GM12878 (cell line): ENCODE measurements around the gene PIK3R5. TPM values are rescaled to one million over a fixed set of nuclear protein-coding genes. Genes with fewer than 3 reads are reported as not detected.

Experiments used
- ATAC-seq: fragments of 200-7000 bp; cut with Tn5 transposase; 3 replicates; pipeline ENCODE4 v1.9.1; 2020; ENCODE audit warnings: mild to moderate bottlenecking, moderate library complexity
- BruUV-seq: library from RNA; stranded (reverse); fragments of 400-500 nt; replicated peaks from 2 replicates; lab custom pipeline; 2021; lab: Mats Ljungman, UMichigan
- CTCF ChIA-PET: fragments of 300-600 bp; sonication (Branson Sonifier 250); formaldehyde crosslinking; extraction: SDS; loops from one replicate; lab custom pipeline; 2021; ENCODE audit warnings: inconsistent platforms; lab: Yijun Ruan, JAX
- POLR2A ChIA-PET: fragments of 350-600 bp; formaldehyde crosslinking; extraction: SDS; loops from one replicate; lab custom pipeline; 2021; ENCODE audit warnings: inconsistent platforms; lab: Charles Lee
- RAD21 ChIA-PET: fragments of 300-600 bp; sonication (Branson Sonifier 250); formaldehyde crosslinking; loops from one replicate; lab custom pipeline; 2023; ENCODE audit warnings: antibody characterized with exemption; ENCODE audit not compliant: unreplicated experiment; lab: Charles Lee
- SMC1A ChIA-PET: fragments of 300-600 bp; sonication (Branson Sonifier 250); formaldehyde crosslinking; loops from one replicate; lab custom pipeline; 2023; ENCODE audit not compliant: unreplicated experiment, uncharacterized antibody; lab: Charles Lee
- DNase-seq: peaks from one replicate; pipeline ENCODE4 v3.0.0-alpha.2; 2011; ENCODE audit warnings: low read depth, low spot score
- FAIRE-seq: peaks from 3 replicates; lab custom pipeline; 2011; peaks lifted over from hg19 to GRCh38; lab: Jason Lieb, UNC
- H2AFZ ChIP-seq: 2 replicates; pipeline ENCODE4 v1.6.0; 2011; ENCODE audit warnings: low read depth, low read length, control low read depth; ENCODE audit not compliant: control insufficient read depth
- H3K27ac ChIP-seq: 2 replicates; pipeline ENCODE4 v1.5.1; 2011; ENCODE audit warnings: control low read depth; ENCODE audit not compliant: control insufficient read depth, insufficient read depth
- H3K27me3 ChIP-seq, 2 experiments: replicated peaks in 1 of 2; 2 replicates each; pipeline versions ENCODE4 v1.6.0 to v1.6.1; 2011; ENCODE audit warnings: low read length in 1 of 2; ENCODE audit not compliant: control insufficient read depth in 2 of 2, insufficient read depth in 2 of 2
- H3K36me3 ChIP-seq, 2 experiments: 2 replicates each; pipeline ENCODE4 v1.5.1; 2011; ENCODE audit warnings: low read length in 1 of 2; ENCODE audit not compliant: control insufficient read depth in 2 of 2, insufficient read depth in 2 of 2
- H3K4me1 ChIP-seq: 2 replicates; pipeline ENCODE4 v1.6.1; 2011; ENCODE audit warnings: mild to moderate bottlenecking, low read length, moderate library complexity, mixed read lengths; ENCODE audit not compliant: control insufficient read depth, insufficient read depth
- H3K4me2 ChIP-seq: 2 replicates; pipeline ENCODE4 v1.6.0; 2011; ENCODE audit warnings: control low read depth; ENCODE audit not compliant: control insufficient read depth, insufficient read depth
- H3K4me3 ChIP-seq: fragments of 200-600 bp; sonication (generic); 2 replicates; pipeline ENCODE4 v1.5.1; 2016
- H3K79me2 ChIP-seq: 2 replicates; pipeline ENCODE4 v1.6.0; 2011; ENCODE audit warnings: low read length; ENCODE audit not compliant: control insufficient read depth, insufficient read depth
- H3K9ac ChIP-seq: 2 replicates; pipeline ENCODE4 v1.8.0; 2011; ENCODE audit warnings: low read length, control low read depth, mixed read lengths; ENCODE audit not compliant: control insufficient read depth, insufficient read depth
- H3K9me3 ChIP-seq: replicated peaks from 3 replicates; pipeline ENCODE4 v1.5.1; 2011; ENCODE audit warnings: mild to moderate bottlenecking, low read length; ENCODE audit not compliant: control insufficient read depth, insufficient read depth
- H4K20me1 ChIP-seq: 2 replicates; pipeline ENCODE4 v1.6.0; 2011; ENCODE audit not compliant: control insufficient read depth, insufficient read depth
- CBX5 ChIP-seq: sonication (generic); IDR thresholded peaks from 2 replicates; pipeline ENCODE4 v1.6.1; 2016; ENCODE audit warnings: low read depth, moderate library complexity, mild to moderate bottlenecking, inconsistent platforms
- CEBPB ChIP-seq, 2 experiments: fragments of 150-350 bp in 1 of 2; IDR thresholded peaks; 2 replicates each; pipeline ENCODE4 v1.6.1; 2012 to 2014; ENCODE audit warnings: low read depth in 2 of 2, low read length in 2 of 2, borderline replicate concordance in 1 of 2, inconsistent platforms in 1 of 2
- CHD4 ChIP-seq: fragments of 200-600 bp; sonication (generic); IDR thresholded peaks from 2 replicates; pipeline ENCODE4 v1.6.1; 2016; ENCODE audit warnings: mild to moderate bottlenecking
- HDGF ChIP-seq: fragments of 450-650 bp; IDR thresholded peaks from 2 replicates; pipeline ENCODE4 v1.6.1; 2016; ENCODE audit warnings: antibody characterized with exemption
- NBN ChIP-seq: fragments of 450-650 bp; IDR thresholded peaks from 2 replicates; pipeline ENCODE4 v1.6.1; 2016
- NFIC ChIP-seq: IDR thresholded peaks from 2 replicates; pipeline ENCODE4 v1.6.1; 2012; ENCODE audit warnings: low read depth, mild to moderate bottlenecking, inconsistent platforms, low read length, moderate library complexity
- PAX5 ChIP-seq: IDR thresholded peaks from 2 replicates; pipeline ENCODE4 v1.6.1; 2011; ENCODE audit warnings: low read depth, low read length, borderline replicate concordance
- PML ChIP-seq: IDR thresholded peaks from 2 replicates; pipeline ENCODE4 v1.6.1; 2012; ENCODE audit warnings: low read length, inconsistent platforms
- POLR2A ChIP-seq: IDR thresholded peaks from 2 replicates; pipeline ENCODE4 v1.6.1; 2011; ENCODE audit warnings: low read depth, mild to moderate bottlenecking, low read length
- POLR2AphosphoS2 ChIP-seq: IDR thresholded peaks from 2 replicates; pipeline ENCODE4 v1.6.1; 2011; ENCODE audit warnings: low read depth, mild to moderate bottlenecking, low read length, improper control_type of control experiment, moderate library complexity
- POLR2AphosphoS5 ChIP-seq: IDR thresholded peaks from 2 replicates; pipeline ENCODE4 v1.6.1; 2011; ENCODE audit warnings: mild to moderate bottlenecking, low read length, inconsistent platforms
- POU2F2 ChIP-seq: IDR thresholded peaks from 3 replicates; pipeline ENCODE4 v1.6.1; 2011; ENCODE audit warnings: low read depth, mild to moderate bottlenecking, low read length, borderline replicate concordance
- RUNX3 ChIP-seq: IDR thresholded peaks from 2 replicates; pipeline ENCODE4 v1.6.1; 2012; ENCODE audit warnings: low read length, inconsistent platforms
- SMAD1 ChIP-seq: fragments of 450-650 bp; IDR thresholded peaks from 2 replicates; pipeline ENCODE4 v1.6.1; 2018; ENCODE audit warnings: mild to moderate bottlenecking, low read depth; ENCODE audit not compliant: partially characterized antibody
- SUPT20H ChIP-seq: IDR thresholded peaks from 2 replicates; pipeline ENCODE4 v1.6.1; 2011; ENCODE audit warnings: low read depth, mild to moderate bottlenecking, low read length, moderate library complexity, borderline replicate concordance; ENCODE audit not compliant: control insufficient read depth
- TARDBP ChIP-seq: IDR thresholded peaks from 2 replicates; pipeline ENCODE4 v1.6.1; 2016; ENCODE audit warnings: borderline replicate concordance
- TCF3 ChIP-seq: IDR thresholded peaks from 2 replicates; pipeline ENCODE4 v1.6.1; 2012; ENCODE audit warnings: low read depth, mild to moderate bottlenecking, low read length, borderline replicate concordance; ENCODE audit not compliant: insufficient read depth
- WRNIP1 ChIP-seq: IDR thresholded peaks from 2 replicates; pipeline ENCODE4 v1.6.1; 2011; ENCODE audit warnings: low read depth, low read length, improper control_type of control experiment, borderline replicate concordance
- WGBS: methylation state at CpG from one replicate; pipeline ENCODE4 v1.1.6; 2016; ENCODE audit warnings: low lambda C conversion rate; ENCODE audit not compliant: insufficient replicate concordance, insufficient coverage; ENCODE audit errors: missing lambda C conversion rate; 5-methylcytosine and 5-hydroxymethylcytosine counted together
- in situ Hi-C: fragments of 300-500 bp; cut with MboI; formaldehyde crosslinking; loops from 9 replicates; pipeline ENCODE4 v1.14.3; 2018; ENCODE audit warnings: mixed read lengths
- intact Hi-C: fragments of 100-400 bp; cut with micrococcal nuclease; formaldehyde crosslinking; loops from one replicate; pipeline ENCODE4 v1.14.2; 2022; ENCODE audit not compliant: unreplicated experiment
- polyA plus RNA-seq, 11 experiments: library from polyadenylated mRNA; depleted of rRNA in 4 of 11; unstranded in 6 of 11; stranded (reverse) in 5 of 11; fragments of >200 nt; fragmentation: Nextera tagmentation in 4 of 11; fragmentation: Illumina TruSeq in 1 of 11; extraction: Ambion mirVana in 4 of 11; extraction: Trizol in 1 of 11; gene quantifications; 1 replicate in 1 of 11; 2 replicates in 10 of 11; pipeline versions ENCODE4 v1.2.1 to v1.2.3, GENCODE V29; 2011 to 2016; ENCODE audit warnings: inconsistent platforms in 2 of 11, missing spikeins in 2 of 11, low read depth in 1 of 11
- total RNA-seq, 4 experiments: library from RNA; depleted of rRNA in 3 of 4; stranded (reverse); fragments of >200 nt in 3 of 4; fragmentation: Illumina TruSeq in 1 of 4; extraction: Trizol in 1 of 4; gene quantifications; 2 replicates each; pipeline versions ENCODE4 v1.2.1 to v1.2.3, GENCODE V29; 2013 to 2021
- TF ChIP-seq, protein P1 (sequence below): IDR thresholded peaks from 2 replicates; pipeline ENCODE4 v1.6.1; 2012; ENCODE audit warnings: mild to moderate bottlenecking, low read depth, low read length
- TF ChIP-seq, protein P2 (sequence below): IDR thresholded peaks from 2 replicates; pipeline ENCODE4 v1.6.1; 2011; ENCODE audit warnings: borderline replicate concordance, low read depth, mild to moderate bottlenecking, moderate library complexity, low read length; ENCODE audit not compliant: insufficient read depth, poor library complexity, severe bottlenecking

Gene PIK3R5
- total and polyA plus RNA-seq, 10 of the 15 experiments (the other 5 are each of a cell fraction or from before 2014, with no cell fraction given), result 9.5 to 50.8 (median 35.5) TPM

DNA sequence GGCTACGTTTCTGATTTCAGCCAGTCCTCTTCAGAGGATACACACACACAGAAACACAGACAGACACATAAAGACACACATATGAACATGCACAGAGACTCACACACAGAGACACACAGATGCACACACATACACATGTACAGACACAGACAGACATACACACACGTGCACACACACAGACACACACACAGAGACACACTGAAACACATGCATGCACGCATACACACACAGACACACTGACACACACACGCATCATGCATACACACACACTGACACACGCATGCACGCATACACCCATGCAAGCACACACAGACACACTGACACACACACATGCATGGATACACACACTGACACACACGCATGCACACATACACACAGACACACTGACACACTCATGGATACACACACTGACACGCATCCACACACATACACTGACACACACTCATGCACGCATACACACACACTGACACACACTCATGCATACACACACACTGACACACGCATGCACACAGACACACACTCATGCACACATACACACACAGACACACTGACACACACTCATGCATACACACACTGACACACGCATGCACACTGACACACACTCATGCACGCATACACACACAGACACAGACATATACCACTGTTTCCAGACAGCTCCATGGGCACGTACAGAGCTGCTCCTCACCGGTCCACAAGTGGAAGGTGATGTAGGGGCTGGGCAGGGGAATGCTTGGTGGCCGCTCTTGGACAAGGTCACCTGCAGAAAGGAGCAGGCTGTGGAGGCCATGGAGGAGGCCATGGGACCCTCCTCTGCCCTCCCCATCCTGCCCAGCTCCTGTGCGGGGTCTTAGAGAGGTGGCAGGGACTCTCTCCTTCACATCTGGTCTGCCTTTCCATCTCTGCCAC is 136.2 kb downstream of the PIK3R5 start:
- no peak overlapping the region for H2AFZ ChIP-seq
- intact Hi-C loops, result no loop called here
- RAD21 ChIA-PET, result no interaction called here
- H3K36me3 ChIP-seq, result peaks cover 28 to 62% of the 10 kb centered on the region in 2 experiments
- DNase-seq (no peak), FAIRE-seq (no peak), ATAC-seq (no peak)
- no peaks in the 10 kb centered on the region for H3K27me3 ChIP-seq
- H3K4me3 ChIP-seq, result no peak overlapping the region
- POLR2A ChIA-PET, result interaction anchor here (1.1 kb wide), 1 partner anchor 13 kb away, joined by 4 read pairs; no protein-coding TSS in a partner anchor
- no peak overlapping the region for H3K9ac ChIP-seq
- SMC1A ChIA-PET, result interaction anchor here (1.4 kb wide), 1 partner anchor 65 kb away, joined by 3 read pairs; no protein-coding TSS in a partner anchor
- H3K4me1 ChIP-seq, result no peaks in the 10 kb centered on the region
- no peaks in the 10 kb centered on the region for H4K20me1 ChIP-seq
- no TSS peak for BruUV-seq
- no peak overlapping the region for H3K4me2 ChIP-seq
- no peaks in the 10 kb centered on the region; the same call in 1 of the 3 replicates for H3K9me3 ChIP-seq
- in situ Hi-C loops, result no loop called here
- H3K27ac ChIP-seq, result no peak overlapping the region
- WGBS, result 94% methylated on average over 16 of the region's 16 CpGs
- CTCF ChIA-PET, result no interaction called here
- H3K79me2 ChIP-seq, result no peaks in the 10 kb centered on the region
- peak; percentile 25; the same call in 1 of the 2 replicates for TF ChIP-seq NFIC
- no peak for TF ChIP-seq SUPT20H
- no peak for TF ChIP-seq CBX5
- TF ChIP-seq, protein P1, sequence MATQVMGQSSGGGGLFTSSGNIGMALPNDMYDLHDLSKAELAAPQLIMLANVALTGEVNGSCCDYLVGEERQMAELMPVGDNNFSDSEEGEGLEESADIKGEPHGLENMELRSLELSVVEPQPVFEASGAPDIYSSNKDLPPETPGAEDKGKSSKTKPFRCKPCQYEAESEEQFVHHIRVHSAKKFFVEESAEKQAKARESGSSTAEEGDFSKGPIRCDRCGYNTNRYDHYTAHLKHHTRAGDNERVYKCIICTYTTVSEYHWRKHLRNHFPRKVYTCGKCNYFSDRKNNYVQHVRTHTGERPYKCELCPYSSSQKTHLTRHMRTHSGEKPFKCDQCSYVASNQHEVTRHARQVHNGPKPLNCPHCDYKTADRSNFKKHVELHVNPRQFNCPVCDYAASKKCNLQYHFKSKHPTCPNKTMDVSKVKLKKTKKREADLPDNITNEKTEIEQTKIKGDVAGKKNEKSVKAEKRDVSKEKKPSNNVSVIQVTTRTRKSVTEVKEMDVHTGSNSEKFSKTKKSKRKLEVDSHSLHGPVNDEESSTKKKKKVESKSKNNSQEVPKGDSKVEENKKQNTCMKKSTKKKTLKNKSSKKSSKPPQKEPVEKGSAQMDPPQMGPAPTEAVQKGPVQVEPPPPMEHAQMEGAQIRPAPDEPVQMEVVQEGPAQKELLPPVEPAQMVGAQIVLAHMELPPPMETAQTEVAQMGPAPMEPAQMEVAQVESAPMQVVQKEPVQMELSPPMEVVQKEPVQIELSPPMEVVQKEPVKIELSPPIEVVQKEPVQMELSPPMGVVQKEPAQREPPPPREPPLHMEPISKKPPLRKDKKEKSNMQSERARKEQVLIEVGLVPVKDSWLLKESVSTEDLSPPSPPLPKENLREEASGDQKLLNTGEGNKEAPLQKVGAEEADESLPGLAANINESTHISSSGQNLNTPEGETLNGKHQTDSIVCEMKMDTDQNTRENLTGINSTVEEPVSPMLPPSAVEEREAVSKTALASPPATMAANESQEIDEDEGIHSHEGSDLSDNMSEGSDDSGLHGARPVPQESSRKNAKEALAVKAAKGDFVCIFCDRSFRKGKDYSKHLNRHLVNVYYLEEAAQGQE, result no peak
- TF ChIP-seq POLR2AphosphoS5, result peak; percentile 95
- peak; percentile 66 for TF ChIP-seq PML
- TF ChIP-seq HDGF, result peak; percentile 91
- peak; percentile 21 for TF ChIP-seq SMAD1
- no peak for TF ChIP-seq CHD4
- TF ChIP-seq POLR2A, result peak; percentile 85
- TF ChIP-seq TARDBP, result peak; percentile 99
- 0 out of 2 replicates have a peak, but pooled peaks have one; percentile 53 for TF ChIP-seq NBN
- TF ChIP-seq RUNX3, result 0 out of 2 replicates have a peak, but pooled peaks have one; percentile 7
- 0 out of 2 replicates have a peak, but pooled peaks have one; percentile 8 for TF ChIP-seq TCF3
- no peak for TF ChIP-seq PAX5
- no peak for TF ChIP-seq CEBPB (IDR thresholded peaks at IDR 0.05; ENCODE audit: borderline replicate concordance in 1 of 2, low read depth in 2 of 2, low read length in 2 of 2)
- TF ChIP-seq WRNIP1, result no peak
- TF ChIP-seq POLR2AphosphoS2, result peak; percentile 61; the same call in 1 of the 2 replicates
- TF ChIP-seq, protein P2, sequence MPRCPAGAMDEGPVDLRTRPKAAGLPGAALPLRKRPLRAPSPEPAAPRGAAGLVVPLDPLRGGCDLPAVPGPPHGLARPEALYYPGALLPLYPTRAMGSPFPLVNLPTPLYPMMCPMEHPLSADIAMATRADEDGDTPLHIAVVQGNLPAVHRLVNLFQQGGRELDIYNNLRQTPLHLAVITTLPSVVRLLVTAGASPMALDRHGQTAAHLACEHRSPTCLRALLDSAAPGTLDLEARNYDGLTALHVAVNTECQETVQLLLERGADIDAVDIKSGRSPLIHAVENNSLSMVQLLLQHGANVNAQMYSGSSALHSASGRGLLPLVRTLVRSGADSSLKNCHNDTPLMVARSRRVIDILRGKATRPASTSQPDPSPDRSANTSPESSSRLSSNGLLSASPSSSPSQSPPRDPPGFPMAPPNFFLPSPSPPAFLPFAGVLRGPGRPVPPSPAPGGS, result peak; percentile 99
- peak; percentile 7; the same call in 2 of the 3 replicates for TF ChIP-seq POU2F2
